A549 (cell line): ENCODE measurements around the gene LMO7.

Source experiments
- CEBPB ChIP-seq, 2 experiments: fragments of >200 bp in 1 of 2; sonication (Bioruptor Twin) in 1 of 2; formaldehyde crosslinking in 1 of 2; IDR thresholded peaks; 2 replicates each; pipeline ENCODE4 v1.6.1; 2012 to 2016
- JUNB ChIP-seq: fragments of >200 bp; sonication (Bioruptor Twin); formaldehyde crosslinking; IDR thresholded peaks from 2 replicates; pipeline ENCODE4 v1.6.1; 2016
- POLR2A ChIP-seq: IDR thresholded peaks from 2 replicates; pipeline ENCODE4 v1.6.1; 2012; ENCODE audit warnings: mild to moderate bottlenecking, low read length

GRCh38 chr13:75694722-75695121 lies 58.6 kb downstream of the LMO7 start:
- TF ChIP-seq CEBPB (IDR thresholded peaks at IDR 0.05) (no peak), JUNB (no peak), POLR2A (no peak)
